ENCODE data around the gene TRA2B. TPM values are rescaled to one million over a fixed set of nuclear protein-coding genes. Genes with fewer than 3 reads are reported as not detected.

TRA2B gene
- total and polyA plus RNA-seq, 2 of the 8 experiments (the other 6 are each of a cell fraction or from before 2014, with no cell fraction given): 206 to 274 TPM

DNA sequence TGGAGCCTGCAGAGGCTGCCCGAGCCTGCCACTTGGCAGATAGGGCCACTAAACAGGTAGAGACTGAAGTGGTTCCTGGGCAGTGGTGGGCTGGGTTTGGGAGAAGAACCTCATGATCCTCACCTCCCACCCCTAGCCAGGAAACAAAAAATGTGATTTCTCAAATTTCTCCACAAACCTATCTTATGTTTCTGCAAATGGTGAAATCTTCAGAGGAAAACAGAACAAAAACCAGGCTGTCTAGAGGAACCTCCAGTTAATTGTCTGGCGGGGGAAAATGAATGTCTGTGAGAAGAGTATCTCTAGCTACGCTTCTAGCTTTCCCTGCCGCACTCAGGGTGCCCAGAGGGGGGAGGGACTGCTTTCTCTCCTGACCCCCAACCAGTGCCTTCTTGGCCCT, 55.9 kb downstream of the TRA2B start:
- Histone ChIP-seq H3K23ac (ENCODE audit: insufficient read length) (no peak overlapping the region), H2AFZ (ENCODE audit: low read length) (no peak overlapping the region), H3K9ac (replicated peaks in 1 of 4; ENCODE audit: extremely low read depth in 1 of 4, low read depth in 3 of 4, low read length in 3 of 4) (no peak overlapping the region; a peak in 1 of 7 replicates), H3K4ac (replicated peaks; ENCODE audit: insufficient read length, low read depth, low read length) (no peak overlapping the region), H3K56ac (replicated peaks; ENCODE audit: insufficient read length, low read depth, low read length) (no peak overlapping the region), H2BK20ac (ENCODE audit: low read length) (no peak overlapping the region), H2BK12ac (ENCODE audit: low read depth, low read length) (no peak overlapping the region), H3K27ac (ENCODE audit: low read depth, low read length) (no peak overlapping the region), H3K9me3 (ENCODE audit: insufficient read depth in 2 of 2, low read depth in 1 of 2, low read length in 1 of 2) (no peaks in the 10 kb centered on the region), H3K18ac (ENCODE audit: extremely low read depth, low read length) (no peak overlapping the region), H4K8ac (ENCODE audit: extremely low read depth, insufficient read depth, low read length) (no peak overlapping the region), H3K23me2 (ENCODE audit: low read depth, low read length) (no peaks in the 10 kb centered on the region), H3K36me3 (ENCODE audit: control insufficient read depth in 2 of 4, insufficient read depth in 4 of 4, low read length in 3 of 4) (no peaks in the 10 kb centered on the region), H2AK5ac (ENCODE audit: low read depth, low read length) (no peak overlapping the region), H3K27me3 (replicated peaks in 1 of 4; ENCODE audit: control insufficient read depth in 3 of 4, extremely low read depth in 1 of 4, insufficient read depth in 3 of 4, low read length in 3 of 4) (no peaks in the 10 kb centered on the region), H3K4me2 (ENCODE audit: insufficient read depth in 1 of 2, low read depth in 2 of 2, low read length in 2 of 2) (no peak overlapping the region), H3K4me3 (ENCODE audit: extremely low read depth in 1 of 4, insufficient read depth in 2 of 4, low read depth in 3 of 4, low read length in 4 of 4) (no peak overlapping the region), H4K91ac (replicated peaks; ENCODE audit: insufficient read length, low read length) (no peak overlapping the region), H3K79me2 (ENCODE audit: control insufficient read depth in 1 of 2, insufficient read depth in 2 of 2, low read length in 2 of 2) (no peaks in the 10 kb centered on the region), H4K20me1 (replicated peaks in 1 of 2; ENCODE audit: control insufficient read depth in 1 of 2, insufficient read depth in 2 of 2, low read length in 2 of 2) (no peaks in the 10 kb centered on the region), H3K4me1 (replicated peaks in 1 of 4; ENCODE audit: control insufficient read depth in 3 of 4, insufficient read depth in 4 of 4, low read length in 3 of 4) (no peaks in the 10 kb centered on the region), H2BK15ac (ENCODE audit: low read length) (no peak overlapping the region), H4K5ac (ENCODE audit: insufficient read length, low read depth, low read length) (no peak overlapping the region), H2BK5ac (ENCODE audit: low read depth, low read length) (no peak overlapping the region), H2BK120ac (replicated peaks; ENCODE audit: low read depth, low read length) (no peak overlapping the region), H3K79me1 (ENCODE audit: low read depth, low read length) (no peaks in the 10 kb centered on the region), H3K14ac (ENCODE audit: insufficient read length) (no peak overlapping the region)
- ChIA-PET POLR2A (ENCODE audit: partially characterized antibody) (no interaction called here), CTCF (ENCODE audit: partially characterized antibody) (interaction anchor here (1.0 kb wide), 1 partner anchor 8 kb away, joined by 3 read pairs; no protein-coding TSS in a partner anchor)
- DNase-seq (ENCODE audit: low read depth in 1 of 2, low spot score in 2 of 2) (no peak), FAIRE-seq (no peak)
- WGBS, 2 experiments (ENCODE audit: extremely low coverage in 1 of 2, insufficient coverage in 1 of 2, insufficient read length in 1 of 2, insufficient replicate concordance in 2 of 2, low coverage in 1 of 2, low lambda C conversion rate in 2 of 2, missing lambda C conversion rate in 1 of 2): 83% methylated on average over 4 of the region's 4 CpGs; no CpG with 5 or more reads in 1 of the 2 experiments
- TF ChIP-seq MAFK (IDR thresholded peaks at IDR 0.05; ENCODE audit: low read depth, low read length) (no peak), ZNF274 (IDR thresholded peaks at IDR 0.05; ENCODE audit: borderline replicate concordance, extremely low read depth, low read length) (no peak)
- TF ChIP-seq, protein P1, sequence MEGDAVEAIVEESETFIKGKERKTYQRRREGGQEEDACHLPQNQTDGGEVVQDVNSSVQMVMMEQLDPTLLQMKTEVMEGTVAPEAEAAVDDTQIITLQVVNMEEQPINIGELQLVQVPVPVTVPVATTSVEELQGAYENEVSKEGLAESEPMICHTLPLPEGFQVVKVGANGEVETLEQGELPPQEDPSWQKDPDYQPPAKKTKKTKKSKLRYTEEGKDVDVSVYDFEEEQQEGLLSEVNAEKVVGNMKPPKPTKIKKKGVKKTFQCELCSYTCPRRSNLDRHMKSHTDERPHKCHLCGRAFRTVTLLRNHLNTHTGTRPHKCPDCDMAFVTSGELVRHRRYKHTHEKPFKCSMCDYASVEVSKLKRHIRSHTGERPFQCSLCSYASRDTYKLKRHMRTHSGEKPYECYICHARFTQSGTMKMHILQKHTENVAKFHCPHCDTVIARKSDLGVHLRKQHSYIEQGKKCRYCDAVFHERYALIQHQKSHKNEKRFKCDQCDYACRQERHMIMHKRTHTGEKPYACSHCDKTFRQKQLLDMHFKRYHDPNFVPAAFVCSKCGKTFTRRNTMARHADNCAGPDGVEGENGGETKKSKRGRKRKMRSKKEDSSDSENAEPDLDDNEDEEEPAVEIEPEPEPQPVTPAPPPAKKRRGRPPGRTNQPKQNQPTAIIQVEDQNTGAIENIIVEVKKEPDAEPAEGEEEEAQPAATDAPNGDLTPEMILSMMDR (IDR thresholded peaks at IDR 0.05; ENCODE audit: control extremely low read depth in 1 of 3, insufficient read depth in 1 of 3, low read depth in 1 of 3, low read length in 3 of 3): no peak

Data from H1 (cell line).